ENCODE measurements around the gene C19orf38. TPM values are rescaled to one million over a fixed set of nuclear protein-coding genes. Genes with fewer than 3 reads are reported as not detected.
A peak's percentile ranks its signal among the peaks of the same experiment; 100 is the strongest.
"Not testable (repeated sequence)": the region's sequence is repeated elsewhere in the genome, so short reads cannot be mapped to it uniquely, and the experiment has no call there.

C19orf38 gene
- total RNA-seq, 1 experiment from 2014 or later = 0.13 TPM

GRCh38 chr19:10872546-10873107, 24.4 kb downstream of the C19orf38 start:
- DNase-seq (ENCODE audit: low spot score) = no peak

- no peak for DNase-seq (ENCODE audit: low spot score)
These were observed 25.8 kb downstream of the C19orf38 start for GRCh38 chr19:10874024-10874423.

DNA sequence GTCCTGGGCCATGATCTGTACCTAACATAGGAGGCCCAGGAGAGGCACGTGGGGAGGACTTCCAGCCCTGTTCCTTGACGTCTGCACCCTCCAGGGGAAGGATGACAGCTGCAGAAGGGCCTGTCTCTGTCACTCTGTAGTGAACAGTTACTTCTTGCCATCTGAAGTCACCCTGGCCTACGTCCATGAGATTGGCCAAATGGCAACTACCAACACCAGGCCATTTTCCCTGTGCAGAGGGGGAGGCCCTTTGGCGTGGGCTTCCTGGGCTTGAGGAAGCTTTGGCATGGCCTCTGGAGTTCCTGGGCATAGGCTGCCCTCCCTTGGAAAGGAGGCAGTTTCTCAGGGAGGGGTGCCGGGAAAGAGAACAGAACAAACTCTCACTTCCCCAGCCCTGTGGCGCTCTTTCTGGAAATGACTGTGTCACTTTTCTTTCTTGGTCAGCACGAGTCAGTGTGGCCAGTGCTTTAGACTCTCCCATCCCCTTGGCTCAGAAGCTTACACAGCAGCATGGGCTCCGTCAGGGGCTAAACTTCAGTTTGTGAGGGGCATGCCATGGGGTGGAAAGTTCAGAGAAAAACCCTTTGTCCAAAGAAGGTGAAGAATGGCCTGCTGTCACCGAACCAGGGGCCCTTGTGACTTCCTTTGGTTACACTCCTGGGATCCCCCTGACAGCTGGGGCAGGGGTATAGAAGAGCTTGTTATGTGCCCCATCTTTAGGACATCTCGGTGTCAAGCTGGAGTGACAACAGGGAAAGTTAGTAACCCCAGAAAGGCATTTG, 28.4 kb downstream of the C19orf38 start:
- DNase-seq (ENCODE audit: low spot score) = no peak

GRCh38 chr19:10877608-10878007, 29.4 kb downstream of the C19orf38 start:
- DNase-seq (ENCODE audit: low spot score) = not testable (repeated sequence)

DNA sequence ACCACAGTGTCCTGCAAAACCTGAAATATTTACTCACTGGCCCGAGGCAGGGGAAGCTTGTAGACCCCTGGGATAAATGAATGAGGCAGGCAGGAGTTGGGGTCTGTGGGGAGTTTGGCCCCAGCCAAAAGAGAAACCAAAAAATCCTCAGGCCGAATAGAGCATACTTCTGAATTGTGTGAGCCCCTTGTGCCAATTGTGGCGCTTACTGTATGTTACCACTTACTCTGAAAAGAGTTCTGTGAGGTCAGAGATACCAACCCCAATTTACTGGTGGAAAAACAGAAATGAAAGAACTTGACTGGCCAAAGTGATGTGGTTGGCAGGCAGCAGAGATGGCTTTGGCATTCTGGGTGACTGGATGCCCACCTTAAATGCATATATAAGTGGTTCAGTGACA, 30.0 kb downstream of the C19orf38 start:
- DNase-seq (ENCODE audit: low spot score) = no peak

GRCh38 chr19:10881403-10882107, 33.3 kb downstream of the C19orf38 start:
- no peak for DNase-seq (ENCODE audit: low spot score)

GRCh38 chr19:10882108-10882457, 33.9 kb downstream of the C19orf38 start:
- DNase-seq (ENCODE audit: low spot score) = no peak

GRCh38 chr19:10884274-10884673, 36.1 kb downstream of the C19orf38 start:
- no peak for DNase-seq (ENCODE audit: low spot score)

GRCh38 chr19:10885201-10886169, 37.3 kb downstream of the C19orf38 start:
- no peak for DNase-seq (ENCODE audit: low spot score)

DNA sequence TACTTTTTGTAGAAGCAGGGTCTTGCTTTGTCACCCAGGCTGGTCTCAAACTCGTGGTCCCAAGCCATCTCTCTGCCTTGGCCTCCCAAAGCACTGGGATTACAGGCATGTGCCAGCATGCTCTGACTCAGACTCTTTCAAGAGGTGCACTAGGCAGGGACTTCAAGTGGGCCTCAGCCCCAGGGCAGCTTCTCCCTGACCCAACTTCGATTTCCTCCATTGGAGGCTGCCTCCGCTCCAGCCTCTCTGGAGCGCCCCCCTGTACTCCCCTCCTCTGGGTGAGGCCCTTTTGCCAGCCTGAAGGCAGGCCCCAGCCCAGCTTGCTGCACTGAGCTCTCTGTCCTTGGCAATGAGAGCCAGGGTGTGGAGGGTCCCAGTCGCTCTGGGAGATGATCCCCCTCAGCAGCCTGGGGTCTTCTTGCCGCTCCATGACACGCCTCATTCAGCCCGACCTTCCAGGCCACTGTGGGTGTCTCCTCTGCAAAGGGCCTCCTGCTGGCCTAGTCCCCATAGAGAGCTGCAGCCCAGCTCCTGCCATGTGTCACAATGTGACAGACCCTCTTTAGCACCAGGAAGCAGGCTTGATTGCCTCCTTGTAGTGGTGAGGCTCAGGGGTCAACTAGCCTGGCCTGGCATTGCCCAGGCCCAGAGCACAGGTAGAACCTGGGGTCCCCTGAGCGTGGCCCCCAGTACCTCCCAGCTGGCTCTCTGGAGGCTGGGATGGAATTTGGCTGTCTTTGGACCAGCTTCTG, 39.6 kb downstream of the C19orf38 start:
- no peak for DNase-seq (ENCODE audit: low spot score)

DNA sequence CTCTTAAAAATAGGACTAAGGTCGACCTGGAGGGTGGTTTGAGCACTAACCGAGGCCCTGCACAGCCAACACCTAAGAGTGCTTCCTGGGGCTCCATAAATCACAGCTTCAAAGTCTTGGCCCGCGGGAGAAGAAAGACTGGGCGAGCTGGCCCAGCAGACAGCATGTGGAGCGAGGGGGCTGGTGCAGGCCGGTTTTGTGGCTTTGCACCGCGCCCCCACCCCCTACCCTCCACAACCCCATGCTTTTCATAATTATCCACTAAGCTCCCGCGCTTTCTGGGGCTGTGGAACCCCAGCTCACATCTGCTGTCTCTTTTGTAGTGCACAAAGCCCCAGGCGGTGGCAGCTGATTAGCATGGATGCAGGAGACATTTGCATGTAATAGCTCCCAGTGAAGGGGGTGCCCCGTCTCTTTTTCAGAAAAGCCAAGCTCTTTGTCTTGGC, 40.2 kb downstream of the C19orf38 start:
- DNase-seq (ENCODE audit: low spot score) = no peak

GRCh38 chr19:10889880-10890279, 41.7 kb downstream of the C19orf38 start:
- DNase-seq (ENCODE audit: low spot score) = no peak

- no peak for DNase-seq (ENCODE audit: low spot score)
These were observed 43.3 kb downstream of the C19orf38 start for GRCh38 chr19:10891405-10892086.

GRCh38 chr19:10892256-10892655, 44.0 kb downstream of the C19orf38 start:
- no peak for DNase-seq (ENCODE audit: low spot score)

DNA sequence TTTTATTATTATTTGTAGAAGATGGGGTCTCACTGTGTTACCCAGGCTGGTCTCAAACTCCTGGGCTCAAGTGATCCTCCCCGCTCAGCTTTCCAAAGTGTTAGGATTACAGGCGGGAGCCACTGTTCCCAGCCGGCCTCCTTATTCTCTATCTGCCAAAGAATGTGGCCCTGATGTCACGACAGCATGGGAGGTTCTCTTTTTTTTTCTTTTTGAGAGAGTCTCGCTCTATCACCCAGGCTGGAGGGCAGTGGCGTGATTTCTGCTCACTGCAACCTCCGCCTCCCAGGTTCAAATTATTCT, 46.6 kb downstream of the C19orf38 start:
- no peak for DNase-seq (ENCODE audit: low spot score)

GRCh38 chr19:10895363-10895762, 47.1 kb downstream of the C19orf38 start:
- DNase-seq (ENCODE audit: low spot score) = no peak

DNA sequence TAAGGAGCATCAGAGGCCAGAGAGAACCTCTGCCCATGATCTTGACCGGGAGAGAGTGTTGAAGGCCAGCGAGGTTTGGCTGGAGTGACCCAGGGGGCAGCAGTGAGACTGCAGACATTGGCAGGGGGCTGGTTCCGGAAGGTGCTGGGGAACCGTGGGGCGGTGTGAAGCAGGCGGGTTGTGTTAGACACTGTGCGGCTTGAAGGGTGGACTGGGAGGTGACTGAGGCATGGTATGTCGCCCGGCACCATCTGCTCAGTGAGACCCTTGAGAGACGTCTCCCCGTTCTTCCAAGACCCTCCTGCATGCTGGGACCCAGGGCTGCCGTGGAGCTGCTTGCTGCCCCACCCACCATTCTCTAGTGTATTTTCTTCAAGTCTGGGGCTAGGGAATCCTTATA, 47.7 kb downstream of the C19orf38 start:
- no peak for DNase-seq (ENCODE audit: low spot score)

GRCh38 chr19:10896851-10897526, 48.8 kb downstream of the C19orf38 start:
- no peak for DNase-seq (ENCODE audit: low spot score)

GRCh38 chr19:10898633-10899032, 50.4 kb downstream of the C19orf38 start:
- no peak for DNase-seq (ENCODE audit: low spot score)

DNA sequence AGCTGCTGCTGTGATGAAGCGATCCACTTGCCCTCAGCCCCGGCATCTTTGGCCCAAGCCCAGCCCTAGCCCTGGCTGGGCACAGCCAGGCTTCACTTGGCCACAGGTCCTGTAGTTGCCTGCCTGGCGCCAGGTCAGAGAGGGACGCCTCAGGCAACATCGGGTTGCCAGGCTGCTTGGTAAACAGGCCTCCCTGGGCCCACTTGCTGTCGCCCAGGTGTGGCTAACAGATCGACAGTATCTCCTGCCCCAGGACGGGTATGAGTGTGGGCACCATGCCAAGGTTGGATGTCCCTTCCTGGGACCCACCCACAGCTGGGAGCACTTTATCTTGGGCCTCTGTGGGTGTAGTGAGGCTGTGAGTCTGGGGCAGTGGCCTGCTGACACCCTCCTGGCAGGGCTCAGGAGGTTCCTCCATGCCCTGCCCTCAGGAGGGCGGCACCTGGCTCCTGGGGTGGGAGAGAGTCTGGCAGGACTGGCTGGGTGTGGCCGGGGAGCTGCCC, 51.0 kb downstream of the C19orf38 start:
- peak; percentile 78 for DNase-seq (ENCODE audit: low spot score)

Measured in HT-29 (cell line).